NCI-H1694 treated with DMSO at 0.1 percent for 48 hours (cell line): ENCODE data around the gene HDAC8.
"Not testable (repeated sequence)": the region's sequence is repeated elsewhere in the genome, so short reads cannot be mapped to it uniquely, and the experiment has no call there.

Source experiments
- DNase-seq: peaks from one replicate; lab custom pipeline; 2025; lab: John Stamatoyannopoulos, UW

The HDAC8 gene

DNA sequence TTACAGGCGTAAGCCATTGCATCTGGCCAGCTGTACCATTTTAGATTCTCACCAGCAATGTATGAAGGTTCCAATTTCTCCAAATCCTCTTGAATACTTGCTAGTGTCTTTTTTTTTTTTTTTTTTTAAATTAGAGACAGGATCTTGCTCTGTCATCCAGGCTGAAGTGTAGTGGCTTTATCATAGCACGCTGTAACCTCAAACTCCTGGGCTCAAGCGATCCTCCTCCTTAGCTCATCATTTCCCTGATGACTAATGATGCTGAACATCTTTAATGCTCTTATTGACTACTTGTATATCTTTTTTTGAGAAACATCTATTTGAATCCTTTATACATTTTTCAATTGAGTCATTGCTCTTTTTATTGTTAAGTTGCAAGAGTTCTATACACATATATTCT lies 40.3 kb downstream of the HDAC8 start:
- no peak for DNase-seq

DNA sequence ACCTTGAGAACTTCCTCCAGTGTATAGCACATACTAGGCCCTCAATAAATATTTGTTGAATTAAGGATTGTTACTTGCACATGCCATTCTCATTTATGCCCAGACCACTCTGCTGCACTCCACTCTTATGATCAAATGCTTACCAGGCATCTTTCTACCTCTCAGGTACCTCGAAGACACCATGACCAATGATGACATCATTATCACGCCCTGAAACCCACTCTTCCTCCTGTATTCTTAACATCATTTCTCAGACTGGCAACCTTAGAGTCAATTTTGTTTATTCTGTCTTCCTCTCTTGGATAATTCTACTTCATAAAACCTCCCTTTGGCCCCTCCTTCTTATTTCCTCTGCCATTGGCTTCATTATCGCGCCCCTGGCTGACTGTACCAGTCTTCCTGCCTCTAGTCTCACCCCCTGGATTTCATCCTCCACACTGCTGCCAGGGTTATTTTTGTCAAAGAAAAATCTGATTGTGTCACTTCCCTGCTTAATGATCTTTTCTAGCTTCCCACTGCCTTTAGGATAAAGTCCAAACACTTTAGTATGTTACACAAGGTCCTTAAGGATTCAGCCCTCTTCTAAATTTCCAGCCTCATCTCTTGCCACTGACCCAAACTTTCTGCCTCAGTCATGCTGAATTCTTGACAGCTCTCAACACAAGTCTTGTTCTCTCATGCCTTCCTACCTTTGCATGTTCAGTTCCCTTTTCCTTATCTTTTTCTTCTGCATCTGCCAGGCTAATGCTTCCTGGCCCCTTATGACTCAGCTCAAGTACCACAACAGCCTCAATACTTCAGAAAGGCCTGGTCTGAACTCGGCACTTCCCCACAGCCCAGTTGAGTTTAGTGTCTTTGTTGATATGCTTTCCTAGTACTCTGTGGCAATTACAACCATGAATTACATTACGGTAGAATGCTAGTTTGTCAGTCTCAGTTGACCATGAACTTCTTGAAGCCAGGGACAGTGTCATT lies 45.8 kb downstream of the HDAC8 start:
- no peak for DNase-seq

DNA sequence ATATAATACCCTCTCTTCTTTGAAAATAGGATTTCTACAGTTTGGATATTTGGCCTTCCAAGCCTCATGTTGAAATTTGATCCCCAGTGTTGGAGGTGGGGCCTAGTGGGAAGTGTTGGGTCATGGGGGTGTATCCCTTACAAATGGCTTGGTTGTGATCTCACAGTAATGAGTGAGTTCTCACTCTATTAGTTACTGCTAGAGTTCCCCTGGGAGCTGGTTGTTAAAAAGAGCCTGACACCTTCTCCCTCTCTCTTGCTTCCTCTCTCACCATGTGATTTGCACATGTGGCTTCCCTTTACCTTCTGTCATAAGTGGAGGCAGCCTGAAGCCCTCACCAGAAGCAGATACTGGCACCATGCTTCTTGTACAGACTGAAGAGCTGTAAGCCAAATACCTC lies 73.9 kb downstream of the HDAC8 start:
- DNase-seq, result no peak

DNA sequence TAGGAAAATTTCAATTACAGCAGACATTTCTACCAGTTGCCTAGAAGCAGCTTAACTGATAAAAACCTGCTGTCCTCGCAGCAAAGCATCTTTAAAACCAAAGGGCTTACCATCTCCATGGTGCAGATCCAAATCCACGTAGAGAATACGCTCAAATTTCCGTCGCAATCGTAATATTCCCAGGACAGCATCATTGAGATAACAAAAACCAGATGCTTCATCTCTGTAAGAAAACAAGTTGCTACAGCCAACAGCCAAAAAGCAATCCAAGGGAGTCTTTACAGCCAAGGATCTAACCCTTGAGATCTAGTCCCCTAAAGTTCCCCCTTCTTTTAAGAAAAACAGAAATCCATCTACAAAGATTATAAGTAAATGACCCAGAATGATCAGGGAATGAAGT lies 77.6 kb downstream of the HDAC8 start:
- DNase-seq, result no peak

- DNase-seq, result no peak
Observed at GRCh38 chrX:72492499-72492898, 80.1 kb downstream of the HDAC8 start.

- not testable (repeated sequence) for DNase-seq
Observed at GRCh38 chrX:72490221-72490620, 82.4 kb downstream of the HDAC8 start.

DNA sequence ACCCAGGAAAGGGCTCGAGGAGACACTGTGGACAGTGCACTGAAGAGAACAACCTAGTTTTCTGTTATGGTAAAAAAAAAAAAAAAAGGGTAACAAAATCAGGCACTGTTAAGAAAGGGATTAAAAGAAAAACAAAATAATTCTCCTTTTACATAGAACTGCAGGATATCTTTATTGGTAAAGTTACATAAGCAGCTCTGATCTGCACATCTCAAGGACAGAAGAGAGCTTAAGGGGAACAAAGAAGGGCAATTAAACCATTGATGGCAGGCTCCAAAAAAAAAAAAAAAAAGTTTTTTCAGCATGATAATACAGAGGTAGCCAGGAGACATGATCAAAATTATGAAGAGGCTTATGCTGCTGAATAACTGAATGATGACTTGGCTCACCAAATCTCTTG lies 85.0 kb downstream of the HDAC8 start:
- no peak for DNase-seq

DNA sequence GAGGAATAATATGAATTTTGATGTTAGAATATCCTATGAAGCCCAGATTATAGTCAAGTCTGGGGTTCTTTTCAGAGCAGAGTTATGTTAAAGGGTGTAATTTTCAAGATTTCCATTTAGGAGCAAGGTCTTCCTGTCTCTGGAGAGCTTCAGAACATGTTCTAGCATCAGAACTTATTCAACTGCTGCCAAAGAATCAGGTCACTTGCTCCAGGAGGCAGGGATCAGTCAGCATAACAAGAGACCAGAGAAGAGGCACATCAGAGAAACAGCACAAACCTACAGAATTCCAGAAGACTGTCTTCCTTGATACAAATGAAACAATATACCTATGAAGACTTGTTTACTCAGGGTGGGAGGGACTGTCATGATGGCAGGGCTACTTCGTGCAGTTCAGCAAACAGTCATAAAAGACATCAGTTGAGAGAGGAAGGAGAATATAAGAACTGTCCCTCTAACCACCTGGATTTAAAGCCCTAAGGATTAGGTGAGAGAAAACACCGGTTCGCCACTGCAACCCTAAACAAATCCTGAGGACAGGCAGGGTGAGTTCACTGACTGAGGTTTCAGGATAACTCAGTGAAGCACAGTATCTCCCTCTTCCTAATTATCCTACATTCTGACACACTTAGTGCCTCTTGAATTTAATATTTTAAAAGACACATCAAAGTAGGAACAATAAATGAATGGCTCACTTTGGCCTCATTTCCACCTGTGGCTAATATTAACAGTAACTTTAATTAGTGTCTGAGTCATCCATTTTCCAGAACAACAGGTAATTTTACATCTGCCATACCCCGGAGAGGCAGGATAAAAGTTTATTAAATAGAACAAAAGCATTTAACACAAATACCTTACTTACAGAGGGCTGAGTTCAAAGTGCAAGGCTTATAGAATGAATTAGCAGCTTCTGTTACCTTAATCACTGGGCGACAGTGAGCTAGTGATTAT lies 93.0 kb downstream of the HDAC8 start:
- no peak for DNase-seq

GRCh38 chrX:72478853-72479252 lies 93.8 kb downstream of the HDAC8 start:
- DNase-seq, result no peak

DNA sequence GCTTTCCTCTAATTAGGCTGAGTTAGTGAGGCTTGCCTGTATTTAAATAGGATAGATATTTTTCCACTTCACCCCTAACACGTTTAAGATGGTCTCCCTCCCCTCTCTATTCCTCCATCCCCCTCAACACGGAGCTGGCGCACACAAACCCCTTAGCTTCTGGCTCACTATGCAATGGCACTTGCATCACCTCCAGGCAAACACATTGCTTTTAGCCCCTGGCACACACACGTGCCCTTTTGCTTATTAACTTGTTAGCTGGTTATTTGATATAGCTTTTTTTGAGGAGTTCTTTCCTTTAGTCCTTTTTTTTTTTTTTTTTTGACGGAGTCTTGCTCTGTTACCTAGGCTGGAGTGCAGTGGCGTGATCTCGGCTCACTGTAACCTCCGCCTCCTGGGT lies 94.3 kb downstream of the HDAC8 start:
- DNase-seq, result no peak

DNA sequence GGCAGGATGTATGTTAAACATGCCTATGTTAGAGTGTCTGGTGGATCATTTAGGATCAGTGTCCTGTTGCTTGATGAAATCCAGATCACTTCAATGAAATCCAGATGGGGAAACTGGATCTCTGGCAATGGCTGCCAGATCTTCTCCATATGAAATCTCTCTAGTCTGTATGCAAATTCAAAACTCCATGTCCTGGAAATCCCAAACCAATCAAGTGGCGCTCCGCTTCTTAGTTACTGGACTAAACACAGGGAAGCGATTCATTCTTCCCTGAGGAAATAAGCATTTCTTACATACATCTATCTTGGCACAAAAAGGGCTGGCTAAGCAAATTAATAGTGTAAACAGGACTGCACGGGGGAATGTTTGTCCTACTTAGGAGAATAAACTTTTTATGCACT lies 94.9 kb downstream of the HDAC8 start:
- DNase-seq, result no peak

- DNase-seq, result no peak
Observed at GRCh38 chrX:72477376-72477775, 95.3 kb downstream of the HDAC8 start.

GRCh38 chrX:72475952-72476668 lies 96.5 kb downstream of the HDAC8 start:
- no peak for DNase-seq

DNA sequence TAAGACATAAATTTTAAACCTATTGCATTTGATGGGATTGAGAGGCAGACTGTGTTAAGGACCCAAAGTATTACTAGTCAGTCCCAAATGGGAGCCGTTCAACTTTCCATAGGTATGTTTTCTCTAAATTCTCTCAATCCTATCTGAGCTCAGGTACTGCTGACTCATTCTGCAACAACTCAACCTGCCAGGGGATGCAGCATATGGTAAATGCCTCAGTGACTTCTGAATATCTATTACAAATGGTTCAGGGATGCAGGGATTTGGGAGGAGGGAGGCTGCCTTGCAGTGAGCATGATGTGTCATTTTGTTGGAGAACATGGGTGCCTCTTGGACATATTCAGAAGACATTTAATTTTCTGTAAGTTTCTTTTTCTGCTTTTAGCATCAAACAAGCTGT lies 97.3 kb downstream of the HDAC8 start:
- DNase-seq, result no peak

DNA sequence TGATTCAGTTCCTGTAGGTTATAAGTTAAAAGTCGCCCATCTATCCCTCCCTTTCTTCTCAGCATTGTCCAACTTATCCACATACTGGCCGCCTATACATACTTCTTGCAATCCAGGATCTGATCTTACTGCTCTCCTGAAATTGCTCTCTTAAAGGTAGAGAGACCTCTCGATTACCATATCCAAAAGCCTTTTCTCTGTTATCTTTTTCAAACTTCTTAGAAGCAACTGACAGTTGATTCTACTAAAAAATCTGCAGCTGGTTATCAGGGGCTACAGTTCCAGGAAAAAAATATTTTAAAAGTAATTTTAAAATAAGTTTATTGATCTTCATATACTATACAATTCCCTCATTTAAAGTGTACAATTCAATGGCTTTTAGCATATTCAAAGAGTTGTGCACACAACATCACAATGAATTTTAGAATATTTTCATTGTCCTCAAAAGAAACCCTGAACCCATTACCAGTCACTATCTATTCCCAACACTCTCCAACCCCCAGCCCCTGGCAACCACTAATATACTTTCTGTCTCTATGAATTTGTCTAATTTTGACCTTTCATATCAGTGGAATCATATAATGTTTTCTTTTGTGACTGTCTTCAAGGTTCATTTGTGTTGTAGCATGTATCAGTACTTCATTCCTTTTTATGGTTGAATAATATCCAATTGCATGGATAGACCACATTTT lies 102.0 kb downstream of the HDAC8 start:
- no peak for DNase-seq

DNA sequence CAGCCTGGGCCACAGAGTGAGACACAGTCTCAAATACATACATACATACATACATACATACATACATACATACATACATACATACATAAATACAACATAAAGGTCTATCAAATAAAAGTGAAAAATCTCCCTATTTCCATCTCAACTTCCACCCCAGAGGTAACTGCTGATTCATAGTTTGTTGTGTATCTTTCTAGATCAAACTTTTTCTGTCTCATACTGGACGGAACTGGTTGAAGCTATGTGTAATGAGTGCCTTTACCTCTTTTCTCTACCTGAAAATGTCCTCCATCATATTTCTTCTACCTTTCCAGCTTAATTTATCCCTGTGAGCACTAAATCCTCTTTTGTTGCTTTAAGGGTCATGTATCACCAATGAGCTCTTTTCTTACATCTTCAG lies 102.5 kb downstream of the HDAC8 start:
- no peak for DNase-seq

DNA sequence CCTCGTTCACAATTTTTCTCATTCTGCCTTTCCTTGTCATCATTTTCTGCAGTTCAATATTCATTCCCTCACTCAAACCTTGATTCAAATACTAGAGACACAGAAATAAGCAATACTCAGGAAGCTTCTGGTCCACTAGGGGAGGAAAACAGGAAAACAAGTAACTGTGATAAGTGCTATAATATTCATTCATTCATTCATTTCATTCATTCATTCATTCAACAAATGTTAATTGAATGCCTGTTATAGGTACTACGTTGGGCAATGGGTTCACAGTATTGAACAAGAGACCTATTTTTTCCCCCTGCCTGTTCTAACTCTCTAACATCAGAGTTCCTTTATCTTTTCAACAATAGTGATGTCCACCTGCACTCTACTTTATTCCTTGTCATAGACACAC lies 104.0 kb downstream of the HDAC8 start:
- DNase-seq, result no peak

DNA sequence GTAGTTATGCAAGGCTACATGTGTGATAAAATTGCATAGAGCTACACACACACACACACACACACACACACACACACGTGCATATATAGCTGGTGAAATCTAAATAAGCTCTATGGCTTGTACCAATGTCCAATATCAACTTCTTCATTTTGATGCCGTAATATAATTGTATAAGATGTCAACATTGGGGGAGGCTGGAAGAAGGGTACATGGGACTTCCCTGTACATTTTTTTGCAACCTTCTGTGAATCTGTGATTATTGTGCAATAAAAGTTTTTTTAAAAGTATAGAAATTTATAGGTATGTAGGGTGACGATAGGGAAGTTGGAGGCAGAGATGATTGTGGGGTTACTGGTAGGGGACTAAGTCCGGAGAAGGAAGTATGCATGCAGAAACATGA lies 105.5 kb downstream of the HDAC8 start:
- no peak for DNase-seq

GRCh38 chrX:72466493-72466892 lies 106.2 kb downstream of the HDAC8 start:
- no peak for DNase-seq

DNA sequence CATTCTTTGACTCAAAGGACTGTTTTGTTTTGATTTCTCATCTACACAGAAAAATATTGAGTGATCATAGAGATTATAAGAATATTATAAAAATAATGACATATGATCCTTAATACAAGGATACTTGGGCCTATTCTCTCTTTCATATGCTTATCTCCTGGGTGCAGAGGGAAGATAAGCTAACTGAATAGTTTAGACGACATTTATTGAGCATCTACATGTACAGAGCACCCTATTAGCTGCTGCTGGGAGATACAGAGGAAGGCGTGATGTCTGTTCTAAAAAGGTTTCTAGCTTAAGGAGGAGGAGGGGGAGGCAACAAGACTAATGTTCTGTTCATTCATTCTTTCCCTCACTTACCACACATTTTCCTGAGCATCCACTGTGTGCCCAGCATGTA lies 106.8 kb downstream of the HDAC8 start:
- no peak for DNase-seq

- no peak for DNase-seq
Observed at GRCh38 chrX:72461766-72462165, 110.9 kb downstream of the HDAC8 start.

DNA sequence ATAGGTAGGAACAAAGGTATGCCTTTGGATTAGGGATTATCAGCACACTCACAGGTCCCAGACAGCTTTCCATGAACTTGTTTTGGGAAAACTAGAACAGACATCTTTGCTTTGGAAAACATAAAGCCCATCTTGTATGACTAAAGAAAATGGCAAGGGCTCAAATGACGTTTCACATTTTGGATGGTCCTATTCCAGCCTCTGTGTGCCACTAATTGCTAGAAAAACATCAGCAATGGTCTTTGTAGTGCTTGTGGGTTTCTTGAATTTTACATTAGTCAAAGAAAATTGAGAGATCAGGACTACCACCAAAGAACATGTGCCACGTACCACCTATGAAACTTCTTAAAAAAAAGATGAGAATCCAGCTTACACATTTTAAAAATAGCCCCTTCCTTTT lies 111.4 kb downstream of the HDAC8 start:
- DNase-seq, result no peak
